Caco-2 (cell line): Measurements from ENCODE around the gene VAT1. TPM values are rescaled to one million over a fixed set of nuclear protein-coding genes. Genes with fewer than 3 reads are reported as not detected.

ENCODE experiments used
- BruUV-seq: library from RNA; stranded (reverse); fragments of 400-500 nt; replicated peaks from 2 replicates; lab custom pipeline; 2021; lab: Mats Ljungman, UMichigan
- CTCF ChIA-PET: fragments of 300-600 bp; sonication (Branson Sonifier 250); formaldehyde crosslinking; loops from one replicate; lab custom pipeline; 2022; ENCODE audit warnings: antibody characterized with exemption; lab: Charles Lee
- POLR2A ChIA-PET: fragments of 300-600 bp; sonication (Branson Sonifier 250); formaldehyde crosslinking; loops from one replicate; lab custom pipeline; 2022; ENCODE audit warnings: antibody characterized with exemption; lab: Charles Lee
- DNase-seq, 2 experiments: peaks; one replicate each; pipeline versions ENCODE4 v3.0.0 to v3.0.0-alpha.2; 2020 to 2022
- H3K27me3 ChIP-seq: replicated peaks from 2 replicates; pipeline ENCODE4 v1.6.0; 2011; ENCODE audit warnings: low read length; ENCODE audit not compliant: control insufficient read depth, insufficient read depth
- H3K36me3 ChIP-seq: 2 replicates; pipeline ENCODE4 v1.5.1; 2011; ENCODE audit warnings: low read length; ENCODE audit not compliant: control insufficient read depth, insufficient read depth
- H3K4me1 ChIP-seq: fragments of 250-450 bp; sonication (Bioruptor Pico); 2 replicates; pipeline ENCODE4 v1.5.1; 2020; ENCODE audit warnings: mild to moderate bottlenecking
- H3K4me3 ChIP-seq: 2 replicates; pipeline ENCODE4 v1.5.1; 2011; ENCODE audit warnings: low read depth, mild to moderate bottlenecking, control low read depth, low read length
- H3K9me3 ChIP-seq: fragments of 250-450 bp; sonication (Bioruptor Pico); 2 replicates; pipeline ENCODE4 v1.5.1; 2020; ENCODE audit warnings: mild to moderate bottlenecking, moderate library complexity
- H3K27ac Mint-ChIP-seq: one replicate; pipeline ENCODE4 v1.8.0; 2022; ENCODE audit warnings: mixed read lengths; ENCODE audit not compliant: unreplicated experiment
- H3K27me3 Mint-ChIP-seq: one replicate; pipeline ENCODE4 v1.8.0; 2022; ENCODE audit warnings: mixed read lengths; ENCODE audit not compliant: insufficient read depth, unreplicated experiment
- H3K36me3 Mint-ChIP-seq: one replicate; pipeline ENCODE4 v1.8.0; 2022; ENCODE audit warnings: mild to moderate bottlenecking, mixed read lengths; ENCODE audit not compliant: insufficient read depth, unreplicated experiment
- H3K4me1 Mint-ChIP-seq: one replicate; pipeline ENCODE4 v1.8.0; 2022; ENCODE audit warnings: low read depth, mixed read lengths; ENCODE audit not compliant: unreplicated experiment
- H3K4me3 Mint-ChIP-seq: one replicate; pipeline ENCODE4 v1.8.0; 2022; ENCODE audit warnings: mild to moderate bottlenecking, moderate library complexity, mixed read lengths; ENCODE audit not compliant: unreplicated experiment
- H3K9me3 Mint-ChIP-seq: one replicate; pipeline ENCODE4 v1.8.0; 2022; ENCODE audit warnings: mixed read lengths; ENCODE audit not compliant: unreplicated experiment
- CTCF ChIP-seq, 2 experiments: fragments of 200-600 bp in 1 of 2; IDR thresholded peaks; 1 replicate in 1 of 2; 2 replicates in 1 of 2; pipeline versions ENCODE4 v1.5.1 to v1.8.0; 2011 to 2022; ENCODE audit warnings: antibody characterized with exemption in 1 of 2, control low read depth in 1 of 2, inconsistent platforms in 1 of 2, low read depth in 1 of 2, low read length in 1 of 2, mild to moderate bottlenecking in 1 of 2, moderate library complexity in 1 of 2; ENCODE audit not compliant: insufficient read depth in 1 of 2, severe bottlenecking in 1 of 2, unreplicated experiment in 1 of 2
- intact Hi-C: fragments of 100-400 bp; cut with micrococcal nuclease; formaldehyde crosslinking; loops from one replicate; pipeline ENCODE4 v1.10.0; 2022; ENCODE audit not compliant: unreplicated experiment
- total RNA-seq: library from RNA; stranded (reverse); gene quantifications from 2 replicates; pipeline ENCODE4 v1.2.3, GENCODE V29; 2022

The VAT1 gene
- total RNA-seq, 1 experiment from 2014 or later = 236 TPM

DNA sequence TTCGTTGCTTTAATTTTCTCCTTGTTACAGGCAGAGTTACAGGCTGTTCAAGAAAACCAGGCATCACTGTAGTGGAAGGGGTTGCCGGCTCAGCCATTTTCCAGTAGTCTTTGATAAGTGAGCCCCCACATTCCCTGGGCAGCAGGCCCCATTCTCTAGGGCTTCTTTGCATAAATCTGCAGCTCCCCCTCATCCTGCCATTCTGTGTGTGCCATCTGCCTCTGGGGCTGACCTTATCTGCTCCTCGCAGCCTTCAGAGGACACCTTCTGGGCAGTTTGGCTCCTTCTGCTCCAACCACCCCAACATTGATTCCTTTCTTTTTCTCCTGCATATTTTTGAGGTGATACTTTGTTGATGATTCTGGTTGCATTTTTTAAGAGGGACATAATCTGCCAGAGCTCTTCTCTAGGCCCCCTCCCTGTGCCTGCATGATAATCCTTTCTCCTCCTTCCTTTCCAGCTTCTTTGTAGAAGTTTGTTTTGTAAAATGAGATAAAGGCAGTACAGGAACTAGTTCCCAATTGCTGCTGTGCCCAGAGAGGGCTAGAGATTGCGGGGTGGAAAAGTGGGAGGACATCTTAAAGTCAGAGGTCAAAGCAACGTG is 19.9 kb upstream of the VAT1 start:
- Mint-ChIP-seq H3K9me3 (no peaks in the 10 kb centered on the region), H3K4me1 (no peaks in the 10 kb centered on the region), H3K27ac (peak overlapping the region; percentile 62), H3K4me3 (no peak overlapping the region), H3K27me3 (no peaks in the 10 kb centered on the region), H3K36me3 (peaks cover 14% of the 10 kb centered on the region)
- ChIA-PET CTCF (no interaction called here), POLR2A (interaction anchor here (0.5 kb wide), 1 partner anchor 238 kb away, joined by 3 read pairs; no protein-coding TSS in a partner anchor)
- TF ChIP-seq CTCF (IDR thresholded peaks at IDR 0.05; ENCODE audit: insufficient read depth in 1 of 2, low read depth in 1 of 2, low read length in 1 of 2, severe bottlenecking in 1 of 2, unreplicated experiment in 1 of 2) = no peak
- BruUV-seq = no TSS peak
- no peaks in the 10 kb centered on the region for H3K27me3 ChIP-seq
- no peaks in the 10 kb centered on the region for H3K9me3 ChIP-seq
- H3K36me3 ChIP-seq = no peaks in the 10 kb centered on the region; the same call in 1 of the 2 replicates
- no peak for DNase-seq
- intact Hi-C loops = no loop called here
- H3K4me3 ChIP-seq = no peak overlapping the region
- no peaks in the 10 kb centered on the region for H3K4me1 ChIP-seq

GRCh38 chr17:43040655-43041054 is 18.5 kb upstream of the VAT1 start:
- no TSS peak for BruUV-seq
- peaks cover 11% of the 10 kb centered on the region for H3K36me3 Mint-ChIP-seq
- no peaks in the 10 kb centered on the region for H3K4me1 Mint-ChIP-seq

GRCh38 chr17:43039646-43040045 is 17.5 kb upstream of the VAT1 start:
- no peaks in the 10 kb centered on the region for H3K27me3 Mint-ChIP-seq
- no peaks in the 10 kb centered on the region for H3K36me3 ChIP-seq
- H3K27me3 ChIP-seq = no peaks in the 10 kb centered on the region
- no peak for DNase-seq
- no peak overlapping the region for H3K27ac Mint-ChIP-seq
- no peaks in the 10 kb centered on the region for H3K9me3 Mint-ChIP-seq
- no peaks in the 10 kb centered on the region for H3K4me1 Mint-ChIP-seq
- no peaks in the 10 kb centered on the region for H3K9me3 ChIP-seq
- intact Hi-C loops = no loop called here
- no peak overlapping the region for H3K4me3 Mint-ChIP-seq
- no peak overlapping the region for H3K4me3 ChIP-seq
- peaks cover 11% of the 10 kb centered on the region for H3K36me3 Mint-ChIP-seq
- ChIA-PET POLR2A (no interaction called here), CTCF (no interaction called here)
- no TSS peak for BruUV-seq
- H3K4me1 ChIP-seq = no peaks in the 10 kb centered on the region
- TF ChIP-seq CTCF (IDR thresholded peaks at IDR 0.05; ENCODE audit: insufficient read depth in 1 of 2, low read depth in 1 of 2, low read length in 1 of 2, severe bottlenecking in 1 of 2, unreplicated experiment in 1 of 2) = no peak

More at GRCh38 chr17:43040655-43041054, 18.5 kb upstream of the VAT1 start:
- no peak overlapping the region for H3K4me3 ChIP-seq
- H3K27me3 ChIP-seq = no peaks in the 10 kb centered on the region
- Mint-ChIP-seq H3K9me3 (no peaks in the 10 kb centered on the region), H3K27ac (no peak overlapping the region), H3K27me3 (no peaks in the 10 kb centered on the region), H3K4me3 (no peak overlapping the region)
- DNase-seq = no peak
- no peaks in the 10 kb centered on the region; the same call in 1 of the 2 replicates for H3K36me3 ChIP-seq
- POLR2A ChIA-PET = no interaction called here
- CTCF ChIA-PET = no interaction called here
- no peak for TF ChIP-seq CTCF (IDR thresholded peaks at IDR 0.05; ENCODE audit: insufficient read depth in 1 of 2, low read depth in 1 of 2, low read length in 1 of 2, severe bottlenecking in 1 of 2, unreplicated experiment in 1 of 2)
- H3K9me3 ChIP-seq = no peaks in the 10 kb centered on the region
- intact Hi-C loops = no loop called here
- no peaks in the 10 kb centered on the region for H3K4me1 ChIP-seq
